Measurements from ENCODE around the gene STIMATE. TPM values are rescaled to one million over a fixed set of nuclear protein-coding genes. Genes with fewer than 3 reads are reported as not detected.

Gene STIMATE
- total RNA-seq, 3 donors from 2014 or later (not counting 1 experiment from before 2014, with no cell fraction given) = 24.6 to 35.0 (median 33.1) TPM

DNA sequence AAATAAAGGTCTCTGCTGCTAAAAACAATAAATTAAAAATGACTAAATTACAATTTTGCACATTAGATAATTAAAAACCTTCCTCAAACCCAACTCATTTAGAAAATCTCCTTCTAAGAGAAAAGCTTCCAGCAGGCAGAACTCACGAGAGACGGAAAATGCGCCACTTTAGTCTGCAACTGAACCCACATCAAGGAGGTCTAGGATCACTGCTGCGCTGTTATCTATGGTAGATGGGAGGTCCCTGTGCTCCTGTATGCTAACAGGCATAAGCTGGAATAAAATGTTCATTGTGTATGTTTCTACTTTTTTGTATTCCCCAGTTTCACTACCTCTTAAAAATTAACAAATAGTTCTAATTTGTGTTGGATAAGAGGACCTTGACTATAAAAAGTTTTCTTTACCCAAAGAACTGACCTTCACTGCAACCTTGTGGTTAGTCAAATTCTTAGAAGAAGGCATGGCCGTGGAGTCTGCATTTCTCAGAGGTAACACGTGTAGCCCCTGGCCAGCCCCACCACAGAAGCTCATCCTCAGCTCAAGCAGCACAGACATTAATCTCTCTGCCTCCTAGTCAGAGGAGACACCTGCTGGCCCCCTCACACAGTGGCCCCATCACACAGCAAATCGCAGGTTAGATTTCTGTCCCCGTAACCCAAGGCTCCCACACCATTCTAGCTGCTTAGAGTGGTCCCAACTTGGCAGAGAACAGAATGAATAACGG lies 22.3 kb downstream of the STIMATE start:
- no peaks in the 10 kb centered on the region for H3K9me3 Mint-ChIP-seq
- H3K4me1 ChIP-seq (ENCODE audit: control insufficient read depth, insufficient read depth, low read length) = peaks cover 15% of the 10 kb centered on the region
- TF ChIP-seq, protein P1, sequence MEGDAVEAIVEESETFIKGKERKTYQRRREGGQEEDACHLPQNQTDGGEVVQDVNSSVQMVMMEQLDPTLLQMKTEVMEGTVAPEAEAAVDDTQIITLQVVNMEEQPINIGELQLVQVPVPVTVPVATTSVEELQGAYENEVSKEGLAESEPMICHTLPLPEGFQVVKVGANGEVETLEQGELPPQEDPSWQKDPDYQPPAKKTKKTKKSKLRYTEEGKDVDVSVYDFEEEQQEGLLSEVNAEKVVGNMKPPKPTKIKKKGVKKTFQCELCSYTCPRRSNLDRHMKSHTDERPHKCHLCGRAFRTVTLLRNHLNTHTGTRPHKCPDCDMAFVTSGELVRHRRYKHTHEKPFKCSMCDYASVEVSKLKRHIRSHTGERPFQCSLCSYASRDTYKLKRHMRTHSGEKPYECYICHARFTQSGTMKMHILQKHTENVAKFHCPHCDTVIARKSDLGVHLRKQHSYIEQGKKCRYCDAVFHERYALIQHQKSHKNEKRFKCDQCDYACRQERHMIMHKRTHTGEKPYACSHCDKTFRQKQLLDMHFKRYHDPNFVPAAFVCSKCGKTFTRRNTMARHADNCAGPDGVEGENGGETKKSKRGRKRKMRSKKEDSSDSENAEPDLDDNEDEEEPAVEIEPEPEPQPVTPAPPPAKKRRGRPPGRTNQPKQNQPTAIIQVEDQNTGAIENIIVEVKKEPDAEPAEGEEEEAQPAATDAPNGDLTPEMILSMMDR (IDR thresholded peaks at IDR 0.05) = no peak
- peaks cover 7% of the 10 kb centered on the region for H3K36me3 ChIP-seq (ENCODE audit: control insufficient read depth, insufficient read depth, low read length)
- no peaks in the 10 kb centered on the region for H3K9me3 ChIP-seq (ENCODE audit: control insufficient read depth, insufficient read depth, low read length)
- ATAC-seq (peak in 1 of 3 donors; percentile 25), DNase-seq (peak in 1 of 2 donors; percentile 21)
- no peak overlapping the region for H3K27ac ChIP-seq (ENCODE audit: low read length)
- intact Hi-C loops (cut with micrococcal nuclease) = no loop called here
- no peaks in the 10 kb centered on the region for H3K27me3 ChIP-seq (ENCODE audit: control insufficient read depth, insufficient read depth, low read length)
- peaks cover 46 to 62% of the 10 kb centered on the region in 2 donors for H3K4me1 Mint-ChIP-seq
- peak overlapping the region; percentile 38 to 64 for H3K27ac Mint-ChIP-seq
- H3K4me3 Mint-ChIP-seq = peak overlapping the region; percentile 54
- no peaks in the 10 kb centered on the region for H3K27me3 Mint-ChIP-seq (ENCODE audit: low read depth in 2 of 2)
- H3K4me3 ChIP-seq (ENCODE audit: low read length) = no peak overlapping the region
- no peaks in the 10 kb centered on the region for H3K36me3 Mint-ChIP-seq
- WGBS (ENCODE audit: insufficient coverage) = 65% methylated on average over 9 of the region's 9 CpGs

GRCh38 chr3:52874160-52874701 lies 23.1 kb downstream of the STIMATE start:
- H3K27me3 ChIP-seq (ENCODE audit: control insufficient read depth, insufficient read depth, low read length) = no peaks in the 10 kb centered on the region
- 36% methylated on average over 3 of the region's 5 CpGs for WGBS (ENCODE audit: insufficient coverage)
- no peak overlapping the region for H3K27ac ChIP-seq (ENCODE audit: low read length)
- ATAC-seq (peak in 2 of 3 donors; percentile 42 to 63), DNase-seq (no peak)
- Mint-ChIP-seq H3K27me3 (ENCODE audit: low read depth in 2 of 2) (no peaks in the 10 kb centered on the region), H3K9me3 (no peaks in the 10 kb centered on the region), H3K36me3 (no peaks in the 10 kb centered on the region), H3K4me1 (peaks cover 46 to 61% of the 10 kb centered on the region in 2 donors), H3K4me3 (peak overlapping the region; percentile 31), H3K27ac (peak overlapping the region in 1 of 2 donors; percentile 64)
- TF ChIP-seq, protein P1 (IDR thresholded peaks at IDR 0.05) = no peak
- peaks cover 15% of the 10 kb centered on the region for H3K4me1 ChIP-seq (ENCODE audit: control insufficient read depth, insufficient read depth, low read length)
- no peak overlapping the region for H3K4me3 ChIP-seq (ENCODE audit: low read length)
- H3K9me3 ChIP-seq (ENCODE audit: control insufficient read depth, insufficient read depth, low read length) = no peaks in the 10 kb centered on the region
- peaks cover 4% of the 10 kb centered on the region for H3K36me3 ChIP-seq (ENCODE audit: control insufficient read depth, insufficient read depth, low read length)
- intact Hi-C loops (cut with micrococcal nuclease) = no loop called here

DNA sequence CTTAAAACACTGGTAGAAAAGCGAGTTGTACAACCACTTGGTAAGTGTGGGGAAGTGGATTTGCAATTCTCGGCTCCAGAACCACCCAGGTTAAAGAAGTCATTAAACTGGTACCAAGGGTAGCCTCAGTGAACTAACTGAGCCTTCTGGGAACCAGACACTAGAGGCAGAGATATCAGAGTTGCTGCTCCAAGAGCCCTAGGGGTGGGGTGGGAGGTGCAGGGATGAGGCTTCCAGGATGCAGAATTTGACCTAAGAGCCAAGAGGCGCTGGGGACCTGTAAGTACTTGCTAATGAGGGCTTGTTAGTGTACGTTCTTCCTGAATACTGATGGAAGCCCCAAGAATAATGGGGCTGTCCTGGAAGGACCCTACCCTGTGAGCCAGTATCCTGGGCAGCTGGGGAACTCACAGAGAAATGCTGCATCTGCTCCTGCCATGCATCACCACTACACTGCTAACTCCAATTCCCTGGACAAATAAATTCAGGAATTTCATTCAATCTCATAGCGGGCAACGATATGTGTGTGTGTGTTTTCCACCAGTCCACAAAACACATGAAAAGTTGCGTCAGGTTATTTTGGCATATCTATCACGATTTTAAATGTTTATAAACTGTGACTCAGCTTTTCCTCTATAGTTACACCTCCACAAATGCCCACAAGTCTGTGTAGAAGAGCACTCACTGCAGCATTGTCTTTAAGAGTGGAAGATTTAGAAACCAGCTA lies 23.8 kb downstream of the STIMATE start:
- Histone ChIP-seq H3K27ac (ENCODE audit: low read length) (no peak overlapping the region), H3K4me1 (ENCODE audit: control insufficient read depth, insufficient read depth, low read length) (peaks cover 15% of the 10 kb centered on the region), H3K4me3 (ENCODE audit: low read length) (no peak overlapping the region), H3K27me3 (ENCODE audit: control insufficient read depth, insufficient read depth, low read length) (no peaks in the 10 kb centered on the region), H3K36me3 (ENCODE audit: control insufficient read depth, insufficient read depth, low read length) (no peaks in the 10 kb centered on the region), H3K9me3 (ENCODE audit: control insufficient read depth, insufficient read depth, low read length) (no peaks in the 10 kb centered on the region)
- WGBS (ENCODE audit: insufficient coverage) = 80% methylated on average over 8 of the region's 8 CpGs
- Mint-ChIP-seq H3K27ac (peak overlapping the region in 1 of 2 donors; percentile 64), H3K9me3 (no peaks in the 10 kb centered on the region), H3K27me3 (ENCODE audit: low read depth in 2 of 2) (no peaks in the 10 kb centered on the region), H3K4me1 (peaks cover 46 to 65% of the 10 kb centered on the region in 2 donors), H3K4me3 (peak overlapping the region; percentile 2), H3K36me3 (no peaks in the 10 kb centered on the region)
- TF ChIP-seq, protein P1 (IDR thresholded peaks at IDR 0.05) = no peak
- ATAC-seq (peak in 2 of 3 donors; percentile 38 to 58), DNase-seq (no peak)
- intact Hi-C loops (cut with micrococcal nuclease) = no loop called here

All from natural killer cell (primary cell).